Measurements from ENCODE around the gene MACO1.
A peak's percentile ranks its signal among the peaks of the same experiment; 100 is the strongest.
"Not testable (repeated sequence)": the region's sequence is repeated elsewhere in the genome, so short reads cannot be mapped to it uniquely, and the experiment has no call there.

MACO1 gene, protein sequence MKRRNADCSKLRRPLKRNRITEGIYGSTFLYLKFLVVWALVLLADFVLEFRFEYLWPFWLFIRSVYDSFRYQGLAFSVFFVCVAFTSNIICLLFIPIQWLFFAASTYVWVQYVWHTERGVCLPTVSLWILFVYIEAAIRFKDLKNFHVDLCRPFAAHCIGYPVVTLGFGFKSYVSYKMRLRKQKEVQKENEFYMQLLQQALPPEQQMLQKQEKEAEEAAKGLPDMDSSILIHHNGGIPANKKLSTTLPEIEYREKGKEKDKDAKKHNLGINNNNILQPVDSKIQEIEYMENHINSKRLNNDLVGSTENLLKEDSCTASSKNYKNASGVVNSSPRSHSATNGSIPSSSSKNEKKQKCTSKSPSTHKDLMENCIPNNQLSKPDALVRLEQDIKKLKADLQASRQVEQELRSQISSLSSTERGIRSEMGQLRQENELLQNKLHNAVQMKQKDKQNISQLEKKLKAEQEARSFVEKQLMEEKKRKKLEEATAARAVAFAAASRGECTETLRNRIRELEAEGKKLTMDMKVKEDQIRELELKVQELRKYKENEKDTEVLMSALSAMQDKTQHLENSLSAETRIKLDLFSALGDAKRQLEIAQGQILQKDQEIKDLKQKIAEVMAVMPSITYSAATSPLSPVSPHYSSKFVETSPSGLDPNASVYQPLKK

DNA sequence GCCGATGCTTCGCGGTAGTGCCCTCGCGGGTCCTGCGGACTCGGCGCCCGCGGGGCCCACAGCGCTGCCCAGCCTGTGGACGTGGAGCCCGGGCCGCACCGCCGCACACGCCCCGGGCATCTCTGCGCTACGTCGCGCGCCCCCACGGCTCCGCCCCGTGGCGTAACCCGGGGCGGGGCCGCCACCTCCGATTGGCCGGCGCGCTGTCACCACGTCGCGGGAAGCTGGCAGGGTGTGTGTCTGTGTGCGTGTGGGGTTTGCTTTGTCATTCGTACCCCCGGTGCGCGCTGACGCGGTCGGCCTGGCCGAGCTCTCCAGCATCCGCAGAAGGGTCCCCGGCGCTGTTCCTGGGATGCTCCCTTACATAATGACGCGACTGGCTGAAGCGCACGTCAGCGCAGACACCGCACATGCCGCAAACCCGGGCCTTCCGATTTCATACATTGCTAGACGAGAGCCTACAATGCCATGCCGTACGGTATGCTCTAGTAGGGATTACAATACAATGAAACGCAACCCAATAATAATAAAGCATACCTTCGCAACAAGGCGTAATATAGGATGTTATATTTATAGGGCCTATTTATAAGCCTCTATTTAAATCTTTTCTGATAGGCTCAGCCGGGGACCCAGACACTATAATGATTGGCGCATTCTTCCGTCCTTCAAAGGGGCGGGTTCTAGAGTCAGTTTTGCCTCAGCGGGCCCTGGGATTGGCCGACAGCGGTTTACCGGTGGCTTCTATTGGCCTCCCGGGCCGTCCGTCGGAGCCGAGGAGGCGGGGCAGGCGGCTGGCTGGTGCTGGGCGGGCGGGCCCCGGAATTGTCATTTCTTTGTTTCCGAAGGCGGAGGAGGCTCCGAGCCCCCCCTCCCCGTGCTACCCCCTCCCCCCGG lies at the start of gene MACO1:
MACO1 (plus strand) TSS at position 825 of the 894 bp plus-strand sequence. CDS start 202 bp downstream, outside the sequence.
- H3K4me2 ChIP-seq (ENCODE audit: low read depth, low read length) = peak within 1 kb of the TSS; percentile 83
- H3K79me2 ChIP-seq (ENCODE audit: low read length) = peaks cover 26% of the 10 kb centered on the region
- DNase-seq = peak; percentile 95
- H2AFZ ChIP-seq (ENCODE audit: low read length) = peak within 1 kb of the TSS; percentile 90
- no peaks in the 10 kb centered on the region for H3K9me3 ChIP-seq (replicated peaks; ENCODE audit: insufficient read depth, low read length)
- no peaks in the 10 kb centered on the region for H3K9me2 ChIP-seq (replicated peaks; ENCODE audit: insufficient read depth, low read length)
- no peaks in the 10 kb centered on the region for H4K20me1 ChIP-seq (ENCODE audit: insufficient read depth, low read length)
- H3K27me3 ChIP-seq (replicated peaks; ENCODE audit: insufficient read depth, low read length) = no peaks in the 10 kb centered on the region
- H3K36me3 ChIP-seq (replicated peaks; ENCODE audit: insufficient read depth, low read length) = no peaks in the 10 kb centered on the region
- TF ChIP-seq EZH2phosphoT487 (IDR thresholded peaks at IDR 0.05; ENCODE audit: low read length) = no peak
- TF ChIP-seq, protein P1, sequence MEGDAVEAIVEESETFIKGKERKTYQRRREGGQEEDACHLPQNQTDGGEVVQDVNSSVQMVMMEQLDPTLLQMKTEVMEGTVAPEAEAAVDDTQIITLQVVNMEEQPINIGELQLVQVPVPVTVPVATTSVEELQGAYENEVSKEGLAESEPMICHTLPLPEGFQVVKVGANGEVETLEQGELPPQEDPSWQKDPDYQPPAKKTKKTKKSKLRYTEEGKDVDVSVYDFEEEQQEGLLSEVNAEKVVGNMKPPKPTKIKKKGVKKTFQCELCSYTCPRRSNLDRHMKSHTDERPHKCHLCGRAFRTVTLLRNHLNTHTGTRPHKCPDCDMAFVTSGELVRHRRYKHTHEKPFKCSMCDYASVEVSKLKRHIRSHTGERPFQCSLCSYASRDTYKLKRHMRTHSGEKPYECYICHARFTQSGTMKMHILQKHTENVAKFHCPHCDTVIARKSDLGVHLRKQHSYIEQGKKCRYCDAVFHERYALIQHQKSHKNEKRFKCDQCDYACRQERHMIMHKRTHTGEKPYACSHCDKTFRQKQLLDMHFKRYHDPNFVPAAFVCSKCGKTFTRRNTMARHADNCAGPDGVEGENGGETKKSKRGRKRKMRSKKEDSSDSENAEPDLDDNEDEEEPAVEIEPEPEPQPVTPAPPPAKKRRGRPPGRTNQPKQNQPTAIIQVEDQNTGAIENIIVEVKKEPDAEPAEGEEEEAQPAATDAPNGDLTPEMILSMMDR (IDR thresholded peaks at IDR 0.05; ENCODE audit: low read length) = no peak
- no peak for TF ChIP-seq EZH2 (optimal IDR thresholded peaks at IDR 0.05; ENCODE audit: low read depth, low read length)
- peaks cover 7% of the 10 kb centered on the region; the same call in 1 of the 2 replicates for H3F3A ChIP-seq (ENCODE audit: insufficient read depth, low read length)
- H3K27ac ChIP-seq (ENCODE audit: low read length) = peak within 1 kb of the TSS; percentile 57; the same call in 1 of the 2 replicates
- peaks cover 9% of the 10 kb centered on the region for H3K4me1 ChIP-seq (ENCODE audit: low read length)
- peak within 1 kb of the TSS; percentile 74 for H3K9ac ChIP-seq (ENCODE audit: low read length)
- H3K4me3 ChIP-seq (ENCODE audit: low read length) = peak within 1 kb of the TSS; percentile 82

DNA sequence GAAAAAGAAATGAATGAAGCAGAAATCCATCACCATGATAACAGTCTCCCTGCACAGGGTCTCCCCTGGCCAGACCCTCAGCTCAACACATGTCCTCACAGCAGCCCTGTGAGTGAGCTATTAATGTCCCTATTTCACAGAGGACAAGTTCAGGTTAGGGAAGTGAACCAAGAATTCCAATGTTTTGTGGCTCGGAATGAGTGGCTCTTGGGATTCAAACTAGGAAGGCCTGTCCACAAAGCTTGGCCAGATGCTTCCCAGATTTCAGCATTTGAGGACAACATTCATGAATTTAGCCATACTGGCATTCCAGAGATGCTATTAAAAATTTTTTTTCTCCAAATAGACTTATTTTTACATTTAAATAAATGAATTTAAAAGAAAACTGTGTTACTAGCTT lies 48.2 kb upstream of the MACO1 start:
- not testable (repeated sequence) for H3K4me2 ChIP-seq (ENCODE audit: low read depth, low read length); H3K79me2 ChIP-seq (ENCODE audit: low read length); H3K27ac ChIP-seq (ENCODE audit: low read length); H3K4me3 ChIP-seq (ENCODE audit: low read length); H3K27me3 ChIP-seq (replicated peaks; ENCODE audit: insufficient read depth, low read length); H4K20me1 ChIP-seq (ENCODE audit: insufficient read depth, low read length); H3K9me3 ChIP-seq (replicated peaks; ENCODE audit: insufficient read depth, low read length); H3K36me3 ChIP-seq (replicated peaks; ENCODE audit: insufficient read depth, low read length); DNase-seq; H3K9me2 ChIP-seq (replicated peaks; ENCODE audit: insufficient read depth, low read length); H3K4me1 ChIP-seq (ENCODE audit: low read length); H3F3A ChIP-seq (ENCODE audit: insufficient read depth, low read length); H3K9ac ChIP-seq (ENCODE audit: low read length); H2AFZ ChIP-seq (ENCODE audit: low read length)

DNA sequence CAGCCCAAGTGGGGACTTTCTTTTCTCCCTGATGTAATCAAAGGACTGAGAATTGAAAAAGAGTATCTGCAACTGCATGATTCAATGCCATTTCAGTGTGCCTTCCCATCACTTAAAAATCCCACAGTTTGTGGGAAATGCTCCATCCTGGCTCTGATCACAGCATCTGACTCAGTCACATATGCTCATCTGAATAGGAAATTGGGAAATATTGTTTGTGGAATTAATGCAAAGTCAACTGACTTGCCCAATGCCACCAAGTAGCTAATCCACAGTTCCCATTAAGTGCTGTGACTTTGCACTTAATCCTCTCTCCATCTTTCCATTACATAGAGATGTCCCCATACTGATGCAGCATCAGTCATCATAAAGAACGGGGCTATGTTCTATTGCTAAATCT lies 47.6 kb upstream of the MACO1 start:
- not testable (repeated sequence) for H2AFZ ChIP-seq (ENCODE audit: low read length); H3K9me3 ChIP-seq (replicated peaks; ENCODE audit: insufficient read depth, low read length); H3K9me2 ChIP-seq (replicated peaks; ENCODE audit: insufficient read depth, low read length); H3K4me1 ChIP-seq (ENCODE audit: low read length); H3K36me3 ChIP-seq (replicated peaks; ENCODE audit: insufficient read depth, low read length); DNase-seq; H3K79me2 ChIP-seq (ENCODE audit: low read length); H3K4me3 ChIP-seq (ENCODE audit: low read length); H3K9ac ChIP-seq (ENCODE audit: low read length); H3K27me3 ChIP-seq (replicated peaks; ENCODE audit: insufficient read depth, low read length); H4K20me1 ChIP-seq (ENCODE audit: insufficient read depth, low read length); H3K4me2 ChIP-seq (ENCODE audit: low read depth, low read length); H3K27ac ChIP-seq (ENCODE audit: low read length); H3F3A ChIP-seq (ENCODE audit: insufficient read depth, low read length)

DNA sequence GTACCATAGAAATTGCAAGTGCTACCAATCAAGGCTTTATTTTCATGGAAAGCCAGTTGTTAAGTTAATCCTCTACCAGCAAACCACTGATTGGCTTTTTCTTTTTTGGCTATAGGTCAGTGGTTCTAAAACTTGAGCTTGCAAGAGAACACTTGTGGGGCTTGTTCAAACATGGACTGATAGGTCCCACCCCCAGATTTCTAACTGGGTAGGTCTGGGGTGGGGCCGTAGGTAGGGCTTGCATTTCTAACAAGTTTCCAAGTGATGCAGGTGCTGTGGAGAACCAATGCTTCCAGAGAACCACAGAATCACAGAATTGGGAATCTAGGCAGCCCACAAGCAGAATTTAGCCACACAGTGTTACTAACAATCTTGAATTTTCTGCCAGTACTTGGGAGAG lies 46.8 kb upstream of the MACO1 start:
- H3K36me3 ChIP-seq (replicated peaks; ENCODE audit: insufficient read depth, low read length); H3K4me1 ChIP-seq (ENCODE audit: low read length); H3K27me3 ChIP-seq (replicated peaks; ENCODE audit: insufficient read depth, low read length); H3F3A ChIP-seq (ENCODE audit: insufficient read depth, low read length); H2AFZ ChIP-seq (ENCODE audit: low read length); DNase-seq; H3K4me2 ChIP-seq (ENCODE audit: low read depth, low read length); H3K4me3 ChIP-seq (ENCODE audit: low read length); H3K9ac ChIP-seq (ENCODE audit: low read length); H3K79me2 ChIP-seq (ENCODE audit: low read length); H3K9me3 ChIP-seq (replicated peaks; ENCODE audit: insufficient read depth, low read length); H4K20me1 ChIP-seq (ENCODE audit: insufficient read depth, low read length); H3K9me2 ChIP-seq (replicated peaks; ENCODE audit: insufficient read depth, low read length); H3K27ac ChIP-seq (ENCODE audit: low read length): not testable (repeated sequence)

DNA sequence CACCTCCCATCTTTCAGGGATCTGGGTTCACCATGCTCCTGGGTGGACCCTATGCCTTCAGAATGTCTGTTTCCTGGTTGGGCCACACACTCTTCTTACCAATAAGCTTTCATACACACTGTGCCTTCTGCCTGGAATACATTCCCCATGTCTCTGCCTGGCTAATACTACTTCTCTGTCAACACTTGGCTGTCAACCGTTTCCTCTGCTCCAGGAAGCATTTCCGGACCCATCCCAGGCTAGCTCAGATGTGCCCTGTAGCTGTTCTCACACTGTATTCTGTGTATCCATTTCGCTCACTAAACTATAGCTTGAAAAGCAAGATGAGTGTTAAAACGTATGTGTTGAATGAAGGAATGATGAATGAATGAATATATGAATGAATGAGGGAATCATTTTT lies 43.6 kb upstream of the MACO1 start:
- H3K27me3 ChIP-seq (replicated peaks; ENCODE audit: insufficient read depth, low read length); H2AFZ ChIP-seq (ENCODE audit: low read length); H3K9me3 ChIP-seq (replicated peaks; ENCODE audit: insufficient read depth, low read length); H4K20me1 ChIP-seq (ENCODE audit: insufficient read depth, low read length); H3K4me1 ChIP-seq (ENCODE audit: low read length); H3K4me3 ChIP-seq (ENCODE audit: low read length); H3K27ac ChIP-seq (ENCODE audit: low read length); DNase-seq; H3F3A ChIP-seq (ENCODE audit: insufficient read depth, low read length); H3K9ac ChIP-seq (ENCODE audit: low read length); H3K79me2 ChIP-seq (ENCODE audit: low read length); H3K4me2 ChIP-seq (ENCODE audit: low read depth, low read length); H3K9me2 ChIP-seq (replicated peaks; ENCODE audit: insufficient read depth, low read length); H3K36me3 ChIP-seq (replicated peaks; ENCODE audit: insufficient read depth, low read length): not testable (repeated sequence)

DNA sequence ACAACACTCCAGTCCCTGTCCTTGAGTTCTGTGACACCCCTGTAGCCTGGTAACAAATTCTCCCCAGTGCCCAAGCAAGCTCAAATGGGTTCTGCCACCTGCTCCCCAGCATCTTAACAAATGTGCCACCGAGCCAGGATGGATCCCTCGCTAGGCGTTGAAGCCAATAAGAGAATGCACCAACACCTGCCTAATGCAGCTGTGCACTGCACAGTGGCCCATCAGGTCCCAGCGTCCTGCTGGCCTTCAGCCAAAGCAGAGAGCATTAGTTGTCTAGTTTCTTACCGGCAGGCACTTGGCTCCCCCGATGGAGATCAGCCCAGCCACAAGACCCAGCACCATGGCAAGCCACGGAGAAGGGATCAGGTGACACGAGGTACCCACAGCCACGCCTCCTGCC lies 42.0 kb upstream of the MACO1 start:
- DNase-seq = not testable (repeated sequence)

More for the DNA sequence above, 42.0 kb upstream of the MACO1 start:
- H3K4me2 ChIP-seq (ENCODE audit: low read depth, low read length); H4K20me1 ChIP-seq (ENCODE audit: insufficient read depth, low read length); H3K36me3 ChIP-seq (replicated peaks; ENCODE audit: insufficient read depth, low read length); H3K79me2 ChIP-seq (ENCODE audit: low read length); H3K4me1 ChIP-seq (ENCODE audit: low read length); H3K4me3 ChIP-seq (ENCODE audit: low read length); H3F3A ChIP-seq (ENCODE audit: insufficient read depth, low read length); H3K27ac ChIP-seq (ENCODE audit: low read length); H2AFZ ChIP-seq (ENCODE audit: low read length); H3K9me2 ChIP-seq (replicated peaks; ENCODE audit: insufficient read depth, low read length); H3K9ac ChIP-seq (ENCODE audit: low read length); H3K9me3 ChIP-seq (replicated peaks; ENCODE audit: insufficient read depth, low read length); H3K27me3 ChIP-seq (replicated peaks; ENCODE audit: insufficient read depth, low read length): not testable (repeated sequence)

Data from MM.1S (cell line).